K562 (cell line): ENCODE data around the gene SNX1. TPM values are rescaled to one million over a fixed set of nuclear protein-coding genes. Genes with fewer than 3 reads are reported as not detected.

Experiments
- ATAC-seq: fragments of 200-7000 bp; cut with Tn5 transposase; 3 replicates; pipeline ENCODE4 v1.9.1; 2020; ENCODE audit warnings: moderate library complexity
- BruUV-seq: library from RNA; stranded (reverse); fragments of 400-500 nt; replicated peaks from 2 replicates; lab custom pipeline; 2021; lab: Mats Ljungman, UMichigan
- CTCF ChIA-PET: fragments of 300-600 bp; formaldehyde crosslinking; extraction: SDS; loops from one replicate; lab custom pipeline; 2021; ENCODE audit warnings: low intra/inter-chr PET ratio; lab: Yijun Ruan, JAX
- POLR2A ChIA-PET: fragments of 300-600, 350-650 bp; sonication (Branson Sonifier 250); formaldehyde crosslinking; extraction: SDS; loops from one replicate; lab custom pipeline; 2021; ENCODE audit warnings: antibody characterized with exemption, inconsistent platforms; lab: Yijun Ruan, JAX
- DNase-seq, 4 experiments: peaks; one replicate each; pipeline versions ENCODE4 v3.0.0 to v3.0.0-alpha.2; 2011 to 2018; ENCODE audit warnings: low spot score in 3 of 4, mixed read lengths in 3 of 4; ENCODE audit errors: extremely low read depth in 1 of 4
- FAIRE-seq: peaks from 2 replicates; lab custom pipeline; 2011; peaks lifted over from hg19 to GRCh38; lab: Jason Lieb, UNC
- H2AFZ ChIP-seq: 2 replicates; pipeline ENCODE4 v1.6.0; 2011; ENCODE audit warnings: low read depth, low read length, control low read depth, inconsistent platforms
- H3K27ac ChIP-seq: fragments of 200-600 bp; 3 replicates; pipeline ENCODE4 v1.8.0; 2011; ENCODE audit warnings: low read depth, mild to moderate bottlenecking, control low read depth, inconsistent platforms, low read length, moderate library complexity, mixed read lengths; ENCODE audit errors: extremely low read depth
- H3K27me3 ChIP-seq, 2 experiments: fragments of 300-600 bp in 1 of 2; 2 replicates in 1 of 2; 3 replicates in 1 of 2; pipeline versions ENCODE4 v1.6.0 to v1.8.0; 2011; ENCODE audit warnings: inconsistent platforms in 2 of 2, low read length in 2 of 2, mild to moderate bottlenecking in 1 of 2, mixed read lengths in 1 of 2, moderate library complexity in 1 of 2; ENCODE audit not compliant: control insufficient read depth in 2 of 2, insufficient read depth in 2 of 2
- H3K36me3 ChIP-seq: fragments of 300-600 bp; 3 replicates; pipeline ENCODE4 v1.8.0; 2011; ENCODE audit warnings: mild to moderate bottlenecking, low read length, inconsistent platforms; ENCODE audit not compliant: control insufficient read depth, insufficient read depth
- H3K4me1 ChIP-seq, 2 experiments: fragments of 200-600 bp in 1 of 2; replicated peaks in 1 of 2; 2 replicates in 1 of 2; 3 replicates in 1 of 2; pipeline versions ENCODE4 v1.5.1 to v1.8.0; 2011; ENCODE audit warnings: inconsistent platforms in 2 of 2, low read length in 2 of 2, mild to moderate bottlenecking in 1 of 2, mixed read lengths in 1 of 2, moderate library complexity in 1 of 2; ENCODE audit not compliant: control insufficient read depth in 2 of 2, insufficient read depth in 2 of 2
- H3K4me2 ChIP-seq: 2 replicates; pipeline ENCODE4 v1.6.1; 2011; ENCODE audit warnings: low read length, control low read depth, inconsistent platforms, mixed read lengths; ENCODE audit not compliant: insufficient read depth
- H3K4me3 ChIP-seq: fragments of 200-600 bp; sonication (generic), shearing (Covaris generic); 2 replicates; pipeline ENCODE4 v1.5.1; 2016; ENCODE audit warnings: control low read depth, inconsistent platforms
- H3K79me2 ChIP-seq: fragments of 200-600 bp; 3 replicates; pipeline ENCODE4 v1.8.0; 2011; ENCODE audit warnings: low read length, inconsistent platforms; ENCODE audit not compliant: control insufficient read depth, insufficient read depth
- H3K9ac ChIP-seq, 2 experiments: 2 replicates each; pipeline versions ENCODE4 v1.6.0 to v1.6.1; 2011; ENCODE audit warnings: low read depth in 2 of 2, low read length in 2 of 2, control low read depth in 1 of 2, inconsistent platforms in 1 of 2, mild to moderate bottlenecking in 1 of 2, mixed read lengths in 1 of 2; ENCODE audit not compliant: insufficient read depth in 1 of 2
- H3K9me1 ChIP-seq: one replicate; pipeline ENCODE4 v1.6.0; 2011; ENCODE audit warnings: inconsistent platforms, mild to moderate bottlenecking, low read length, moderate library complexity; ENCODE audit not compliant: control insufficient read depth, insufficient read depth
- H3K9me3 ChIP-seq: replicated peaks from 2 replicates; pipeline ENCODE4 v1.5.1; 2011; ENCODE audit warnings: low read depth, low read length, inconsistent platforms; ENCODE audit not compliant: control insufficient read depth, insufficient read depth
- H4K20me1 ChIP-seq: replicated peaks from 2 replicates; pipeline ENCODE4 v1.6.1; 2011; ENCODE audit warnings: low read length, inconsistent platforms, mixed read lengths; ENCODE audit not compliant: control insufficient read depth, insufficient read depth
- FOXM1 ChIP-seq, 2 experiments: fragments of 450-650 bp in 1 of 2; sonication (generic) in 1 of 2; formaldehyde crosslinking in 1 of 2; IDR thresholded peaks; 2 replicates each; pipeline versions ENCODE4 v1.6.1 to v1.9.0; 2017 to 2022; ENCODE audit warnings: low read depth in 2 of 2, mild to moderate bottlenecking in 2 of 2, missing genetic modification reagents in 1 of 2, moderate library complexity in 1 of 2
- TRIM28 ChIP-seq: fragments of 450-650 bp; IDR thresholded peaks from 2 replicates; pipeline ENCODE4 v1.6.1; 2017
- XRCC3 ChIP-seq: fragments of 450-650 bp; IDR thresholded peaks from 2 replicates; pipeline ENCODE4 v1.6.1; 2017; ENCODE audit warnings: mild to moderate bottlenecking, moderate library complexity
- XRCC4 ChIP-seq: IDR thresholded peaks from one replicate; pipeline ENCODE4 v1.6.1; 2011; ENCODE audit not compliant: insufficient read depth, insufficient read length; ENCODE audit errors: extremely low read depth
- ZKSCAN3 ChIP-seq: fragments of 250-450 bp; sonication (Bioruptor Pico); IDR thresholded peaks from 2 replicates; pipeline ENCODE4 v1.4.0; 2020
- ZNF253 ChIP-seq: fragments of 250-450 bp; sonication (Bioruptor Pico); conservative IDR thresholded peaks from 2 replicates; pipeline ENCODE4 v1.6.1; 2021; ENCODE audit warnings: mild to moderate bottlenecking
- WGBS: fragments of 100-300 bp; shearing (Covaris generic); methylation state at CpG from one replicate; pipeline ENCODE4 v1.1.6; 2016; ENCODE audit warnings: low coverage, mixed read lengths; ENCODE audit not compliant: insufficient coverage; ENCODE audit errors: missing lambda C conversion rate; 5-methylcytosine and 5-hydroxymethylcytosine counted together
- in situ Hi-C: fragments of 300-500 bp; cut with MboI; formaldehyde crosslinking; loops from 4 replicates; pipeline ENCODE4 v1.15.0; 2018; ENCODE audit warnings: inconsistent platforms, mixed read lengths
- intact Hi-C: fragments of 100-400 bp; cut with micrococcal nuclease; formaldehyde crosslinking; loops from 2 replicates; pipeline ENCODE4 v1.14.2; 2022
- polyA plus RNA-seq, 8 experiments: library from polyadenylated mRNA; depleted of rRNA in 4 of 8; stranded (reverse) in 5 of 8; unstranded in 3 of 8; fragments of >200 nt; fragmentation: Nextera tagmentation in 2 of 8; fragmentation: Illumina TruSeq in 1 of 8; extraction: Ambion mirVana in 2 of 8; extraction: Trizol in 1 of 8; gene quantifications; 2 replicates each; pipeline versions ENCODE4 v1.2.1 to v1.2.3, GENCODE V29; 2011 to 2014; ENCODE audit warnings: inconsistent platforms in 1 of 8, missing spikeins in 1 of 8
- total RNA-seq, 7 experiments: library from RNA; depleted of rRNA in 6 of 7; stranded (reverse); fragments of >200 nt in 6 of 7; fragmentation: Illumina TruSeq in 2 of 7; extraction: Trizol in 2 of 7; gene quantifications; 2 replicates each; pipeline versions ENCODE4 v1.2.1 to v1.2.3, GENCODE V29; 2011 to 2021; ENCODE audit warnings: low replicate concordance in 1 of 7
- TF ChIP-seq, protein P1 (sequence below): fragments of 250-450 bp; sonication (Bioruptor Pico); IDR thresholded peaks from 2 replicates; pipeline ENCODE4 v1.5.0; 2022; ENCODE audit warnings: mild to moderate bottlenecking
- TF ChIP-seq, protein P2 (sequence below): sonication (generic); formaldehyde crosslinking; IDR thresholded peaks from 2 replicates; pipeline ENCODE4 v1.8.1; 2023; ENCODE audit warnings: mild to moderate bottlenecking, missing genetic modification reagents

Gene SNX1
- total and polyA plus RNA-seq, 9 of the 15 experiments (the other 6 are each of a cell fraction or from before 2014, with no cell fraction given) = 11.0 to 105 (median 59.9) TPM

DNA sequence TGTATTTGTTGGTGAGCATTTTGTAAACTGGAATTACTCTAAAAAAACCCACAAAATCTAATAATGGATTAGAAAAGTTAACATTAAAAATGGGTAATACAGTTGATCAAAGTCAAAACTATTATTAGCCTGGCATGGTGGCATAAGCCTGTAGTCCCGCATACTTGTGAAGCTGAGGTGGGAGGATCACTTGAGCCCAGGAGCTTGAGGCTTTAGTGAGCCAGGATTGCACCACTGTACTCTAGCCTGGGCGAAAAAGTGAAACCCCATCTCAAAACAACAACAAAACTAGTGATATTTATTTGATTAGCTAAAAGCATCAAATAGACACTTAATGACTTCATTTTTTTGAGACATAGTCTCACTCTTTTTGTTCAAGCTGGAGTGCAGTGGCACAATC, 3.6 kb downstream of the SNX1 start:
- DNase-seq (no peak), ATAC-seq (no peak), FAIRE-seq (no peak)
- peaks cover 97% of the 10 kb centered on the region for H3K79me2 ChIP-seq
- H3K4me3 ChIP-seq = no peak overlapping the region
- CTCF ChIA-PET = no interaction called here
- POLR2A ChIA-PET = interaction anchor here (0.6 to 1.2 kb wide), 5 partner anchors 11 to 181 kb away, joined by 3 to 5 read pairs (median 3); no protein-coding TSS in a partner anchor
- H3K9ac ChIP-seq = no peak overlapping the region
- no peak overlapping the region for H3K27ac ChIP-seq
- TF ChIP-seq XRCC3 = no peak
- TF ChIP-seq XRCC4 = no peak
- no peak for TF ChIP-seq FOXM1 (IDR thresholded peaks at IDR 0.05; ENCODE audit: low read depth)
- no peak for TF ChIP-seq FOXM1 (CRISPR knock-in tag; IDR thresholded peaks at IDR 0.05; ENCODE audit: low read depth)
- TF ChIP-seq, protein P1, sequence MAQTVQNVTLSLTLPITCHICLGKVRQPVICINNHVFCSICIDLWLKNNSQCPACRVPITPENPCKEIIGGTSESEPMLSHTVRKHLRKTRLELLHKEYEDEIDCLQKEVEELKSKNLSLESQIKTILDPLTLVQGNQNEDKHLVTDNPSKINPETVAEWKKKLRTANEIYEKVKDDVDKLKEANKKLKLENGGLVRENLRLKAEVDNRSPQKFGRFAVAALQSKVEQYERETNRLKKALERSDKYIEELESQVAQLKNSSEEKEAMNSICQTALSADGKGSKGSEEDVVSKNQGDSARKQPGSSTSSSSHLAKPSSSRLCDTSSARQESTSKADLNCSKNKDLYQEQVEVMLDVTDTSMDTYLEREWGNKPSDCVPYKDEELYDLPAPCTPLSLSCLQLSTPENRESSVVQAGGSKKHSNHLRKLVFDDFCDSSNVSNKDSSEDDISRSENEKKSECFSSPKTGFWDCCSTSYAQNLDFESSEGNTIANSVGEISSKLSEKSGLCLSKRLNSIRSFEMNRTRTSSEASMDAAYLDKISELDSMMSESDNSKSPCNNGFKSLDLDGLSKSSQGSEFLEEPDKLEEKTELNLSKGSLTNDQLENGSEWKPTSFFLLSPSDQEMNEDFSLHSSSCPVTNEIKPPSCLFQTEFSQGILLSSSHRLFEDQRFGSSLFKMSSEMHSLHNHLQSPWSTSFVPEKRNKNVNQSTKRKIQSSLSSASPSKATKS = no peak
- no peak for TF ChIP-seq ZNF253 (CRISPR knock-in tag)
- TF ChIP-seq TRIM28 = no peak
- no peak for TF ChIP-seq ZKSCAN3
- TF ChIP-seq, protein P2, sequence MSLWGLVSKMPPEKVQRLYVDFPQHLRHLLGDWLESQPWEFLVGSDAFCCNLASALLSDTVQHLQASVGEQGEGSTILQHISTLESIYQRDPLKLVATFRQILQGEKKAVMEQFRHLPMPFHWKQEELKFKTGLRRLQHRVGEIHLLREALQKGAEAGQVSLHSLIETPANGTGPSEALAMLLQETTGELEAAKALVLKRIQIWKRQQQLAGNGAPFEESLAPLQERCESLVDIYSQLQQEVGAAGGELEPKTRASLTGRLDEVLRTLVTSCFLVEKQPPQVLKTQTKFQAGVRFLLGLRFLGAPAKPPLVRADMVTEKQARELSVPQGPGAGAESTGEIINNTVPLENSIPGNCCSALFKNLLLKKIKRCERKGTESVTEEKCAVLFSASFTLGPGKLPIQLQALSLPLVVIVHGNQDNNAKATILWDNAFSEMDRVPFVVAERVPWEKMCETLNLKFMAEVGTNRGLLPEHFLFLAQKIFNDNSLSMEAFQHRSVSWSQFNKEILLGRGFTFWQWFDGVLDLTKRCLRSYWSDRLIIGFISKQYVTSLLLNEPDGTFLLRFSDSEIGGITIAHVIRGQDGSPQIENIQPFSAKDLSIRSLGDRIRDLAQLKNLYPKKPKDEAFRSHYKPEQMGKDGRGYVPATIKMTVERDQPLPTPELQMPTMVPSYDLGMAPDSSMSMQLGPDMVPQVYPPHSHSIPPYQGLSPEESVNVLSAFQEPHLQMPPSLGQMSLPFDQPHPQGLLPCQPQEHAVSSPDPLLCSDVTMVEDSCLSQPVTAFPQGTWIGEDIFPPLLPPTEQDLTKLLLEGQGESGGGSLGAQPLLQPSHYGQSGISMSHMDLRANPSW = no peak
- in situ Hi-C loops (no loop called here), intact Hi-C loops (no loop called here)
- WGBS = 92% methylated on average over 2 of the region's 2 CpGs
- peaks cover 6 to 12% of the 10 kb centered on the region in 2 experiments; a peak in 4 of 5 replicates for H3K4me1 ChIP-seq
- no peaks in the 10 kb centered on the region for H3K9me3 ChIP-seq
- BruUV-seq = no TSS peak
- H3K9me1 ChIP-seq = no peaks in the 10 kb centered on the region
- no peak overlapping the region for H3K4me2 ChIP-seq
- peaks cover 12% of the 10 kb centered on the region for H4K20me1 ChIP-seq
- peaks cover 18% of the 10 kb centered on the region; the same call in 2 of the 3 replicates for H3K36me3 ChIP-seq
- no peaks in the 10 kb centered on the region for H3K27me3 ChIP-seq
- H2AFZ ChIP-seq = no peak overlapping the region
